Measurements from ENCODE around the gene CDK14. TPM values are rescaled to one million over a fixed set of nuclear protein-coding genes. Genes with fewer than 3 reads are reported as not detected.

CDK14 gene
- polyA plus RNA-seq, 12 donors = 16.8 to 28.5 (median 23.8) TPM; not detected in 1

- no peak for DNase-seq
Observed at GRCh38 chr7:91045606-91046005, 449.5 kb downstream of the CDK14 start.

DNA sequence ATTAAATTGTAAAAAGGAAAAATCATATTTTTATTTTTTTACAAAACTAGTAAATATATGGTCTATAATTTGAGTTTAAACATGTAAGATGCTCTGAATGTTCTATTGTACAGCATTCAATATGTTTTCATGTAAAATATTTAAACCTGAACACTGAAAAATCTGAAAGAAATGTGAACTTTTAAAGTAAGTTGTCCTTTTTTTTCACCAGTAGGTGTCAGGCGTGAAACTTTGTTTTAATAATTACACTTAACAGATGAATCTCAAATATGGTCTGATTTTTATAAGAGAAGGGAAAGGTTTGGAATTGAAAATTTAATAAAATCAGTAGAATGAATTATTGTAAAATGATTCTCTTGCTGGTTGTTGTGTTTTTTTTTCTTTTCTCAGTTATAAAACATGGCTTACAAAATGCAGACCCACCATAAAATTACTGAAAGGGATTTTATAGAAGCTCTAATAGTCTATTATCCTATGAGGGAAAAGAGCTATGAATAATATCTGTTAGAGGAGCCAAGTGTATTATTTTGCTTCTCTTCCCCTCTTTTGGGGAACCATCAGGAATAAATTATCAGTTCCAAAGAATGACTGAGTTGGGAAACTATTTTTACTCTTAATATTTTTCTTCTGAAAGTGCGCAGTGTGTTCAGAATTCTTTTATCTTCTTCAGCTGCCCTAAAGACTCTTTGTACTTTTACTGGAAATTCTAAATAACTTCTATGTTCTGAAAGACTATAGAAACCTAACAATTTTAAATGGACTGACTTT lies 450.4 kb downstream of the CDK14 start:
- DNase-seq = peak; percentile 58

DNA sequence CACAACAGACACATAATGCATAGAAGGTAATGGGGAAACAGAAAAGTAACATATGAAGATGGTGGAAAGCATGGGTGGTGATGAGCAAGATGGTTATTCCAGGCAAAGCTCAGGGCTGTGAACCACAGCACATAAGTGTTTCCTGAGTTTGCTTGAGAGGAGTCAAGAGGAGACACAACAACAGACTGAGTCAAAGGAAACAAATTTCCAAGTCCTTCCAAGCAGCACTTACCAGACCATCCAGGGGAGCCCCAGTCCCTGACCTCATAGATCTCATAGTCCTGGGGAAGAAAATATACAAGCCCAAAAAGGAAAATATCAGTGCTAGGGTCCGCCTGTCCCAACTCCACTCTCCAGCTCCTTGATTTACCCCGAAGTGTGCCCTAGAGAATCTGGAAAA lies 451.5 kb downstream of the CDK14 start:
- no peak for DNase-seq

DNA sequence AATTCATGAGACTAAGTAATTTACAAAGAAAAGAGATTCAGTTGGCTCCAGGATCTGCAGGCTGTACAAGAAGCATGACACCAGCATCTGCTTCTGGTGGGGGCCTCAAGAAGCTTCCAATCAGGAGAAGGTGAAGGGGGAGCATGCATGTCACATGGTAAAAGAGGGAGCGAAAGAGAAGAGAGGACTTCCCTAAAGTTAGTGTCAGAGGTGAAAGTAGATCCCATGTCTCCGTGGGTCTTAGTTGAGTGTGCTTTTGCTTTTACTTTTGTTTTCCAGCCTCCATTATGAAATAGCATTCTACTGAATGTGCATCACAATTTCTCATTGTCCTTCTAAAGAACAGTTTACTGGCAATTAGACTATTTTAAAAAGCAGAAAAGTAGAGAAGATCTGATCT lies 454.6 kb downstream of the CDK14 start:
- no peak for DNase-seq

DNA sequence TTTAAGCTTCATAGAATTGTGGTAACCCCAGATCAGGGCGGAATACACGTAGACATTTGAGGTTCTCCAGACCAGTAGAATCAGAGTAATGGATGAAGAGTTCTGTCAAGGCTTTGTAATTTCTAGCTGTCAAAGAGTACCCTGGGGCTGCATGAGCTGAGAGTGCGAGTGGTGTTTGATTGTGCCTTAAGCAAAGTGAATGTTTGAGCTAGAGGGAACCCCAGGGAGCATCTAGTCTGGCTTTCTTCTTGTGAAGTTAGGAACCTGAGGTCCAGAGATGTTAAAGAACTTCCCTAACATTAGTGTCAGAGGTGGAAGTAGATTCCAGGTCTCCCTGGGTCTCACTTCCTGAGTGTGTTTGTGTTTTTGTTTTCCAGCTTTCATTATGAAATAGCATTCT lies 455.8 kb downstream of the CDK14 start:
- no peak for DNase-seq

DNA sequence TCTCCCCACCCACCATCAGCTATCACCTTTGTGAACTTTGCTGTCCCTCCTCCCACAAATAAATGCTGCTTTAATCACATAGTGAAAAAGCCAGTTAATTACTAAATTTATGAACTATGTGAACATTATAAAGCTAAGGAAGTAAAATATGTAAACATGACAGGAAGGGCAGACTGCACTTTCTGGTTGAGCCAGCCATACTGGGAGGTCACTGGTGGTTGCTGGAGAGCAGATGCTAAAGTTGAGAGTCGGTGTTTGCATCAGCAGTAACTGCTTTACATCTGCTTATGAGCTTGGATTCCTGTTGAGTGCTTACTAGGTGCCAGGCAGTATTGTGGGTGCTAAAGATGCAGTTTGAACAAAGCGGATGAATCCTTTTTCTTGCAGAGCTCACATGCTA lies 458.3 kb downstream of the CDK14 start:
- DNase-seq = no peak

DNA sequence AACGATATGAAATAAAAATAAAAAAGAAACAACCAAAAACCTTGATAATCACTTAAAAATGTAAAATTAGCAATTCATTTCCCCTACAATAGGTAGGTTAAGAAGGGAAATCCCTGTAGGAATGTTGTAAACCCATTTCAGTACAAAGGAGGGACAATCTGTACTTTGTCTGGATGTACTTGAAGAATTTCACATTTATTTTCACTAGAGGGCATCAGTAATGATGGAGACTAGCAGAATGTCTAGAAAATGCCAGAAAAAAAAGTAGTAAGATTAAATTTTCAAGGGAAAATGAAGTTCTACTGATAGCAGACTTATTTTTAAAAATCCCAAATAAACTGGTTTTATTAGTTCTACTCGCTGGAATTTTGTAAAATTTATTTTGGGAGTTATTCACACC lies 459.1 kb downstream of the CDK14 start:
- no peak for DNase-seq

DNA sequence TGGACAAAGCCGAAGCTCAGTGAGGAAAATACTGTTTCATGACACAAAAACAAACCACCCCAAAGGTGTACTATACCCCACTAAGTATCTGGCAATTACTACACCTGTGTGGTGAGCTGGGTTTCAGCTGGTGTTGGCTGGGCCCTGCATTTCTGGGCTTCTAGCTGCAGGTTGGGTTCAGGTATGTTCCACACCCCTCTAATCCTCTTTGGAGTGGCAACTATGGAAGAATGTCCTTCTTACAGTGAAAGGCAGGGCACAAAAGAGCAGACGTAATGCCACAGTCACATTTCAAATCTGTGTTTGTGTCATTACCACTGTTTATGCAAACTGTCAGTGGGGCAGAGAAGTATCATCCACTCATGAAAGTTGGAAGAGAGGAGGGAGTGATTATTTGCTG lies 466.6 kb downstream of the CDK14 start:
- DNase-seq = no peak

DNA sequence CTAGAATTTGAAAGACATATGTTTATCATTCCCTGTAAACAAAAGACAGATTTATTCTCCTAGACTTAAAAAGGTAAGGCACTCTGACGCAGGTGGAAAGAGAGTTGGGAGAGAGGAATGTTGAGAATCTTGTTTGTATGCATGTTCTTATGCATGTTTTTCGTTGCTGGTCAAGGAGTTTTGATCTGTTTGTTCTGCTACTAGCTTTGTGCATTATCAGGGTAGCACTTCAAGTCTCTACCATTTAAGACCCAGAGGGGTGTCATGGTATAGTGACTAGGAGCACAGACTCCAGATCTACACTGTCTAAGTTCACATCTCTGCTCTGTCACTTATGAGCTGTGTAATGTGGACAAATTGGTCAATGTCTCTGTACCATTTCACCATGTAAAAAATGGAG lies 467.9 kb downstream of the CDK14 start:
- DNase-seq = no peak

DNA sequence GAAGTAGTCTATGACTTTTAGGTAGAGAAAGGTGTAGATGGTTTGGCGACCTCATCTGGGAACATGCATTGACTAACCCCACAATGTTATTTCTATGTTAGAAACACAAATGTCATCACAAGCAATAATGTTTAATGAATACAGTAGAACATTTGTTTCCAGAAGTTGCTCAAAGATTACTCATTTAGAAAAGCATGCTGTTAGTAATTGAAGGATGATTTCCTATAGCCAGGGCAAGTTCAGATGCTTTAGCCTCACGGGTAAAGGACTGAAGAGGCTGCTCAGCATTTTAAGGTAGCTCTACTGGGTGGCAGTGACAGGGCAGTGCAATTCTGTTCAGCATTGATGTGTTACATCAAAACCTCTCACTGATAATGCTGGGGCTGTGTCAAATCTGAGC lies 468.8 kb downstream of the CDK14 start:
- no peak for DNase-seq

GRCh38 chr7:91066627-91067026 lies 470.5 kb downstream of the CDK14 start:
- no peak for DNase-seq

DNA sequence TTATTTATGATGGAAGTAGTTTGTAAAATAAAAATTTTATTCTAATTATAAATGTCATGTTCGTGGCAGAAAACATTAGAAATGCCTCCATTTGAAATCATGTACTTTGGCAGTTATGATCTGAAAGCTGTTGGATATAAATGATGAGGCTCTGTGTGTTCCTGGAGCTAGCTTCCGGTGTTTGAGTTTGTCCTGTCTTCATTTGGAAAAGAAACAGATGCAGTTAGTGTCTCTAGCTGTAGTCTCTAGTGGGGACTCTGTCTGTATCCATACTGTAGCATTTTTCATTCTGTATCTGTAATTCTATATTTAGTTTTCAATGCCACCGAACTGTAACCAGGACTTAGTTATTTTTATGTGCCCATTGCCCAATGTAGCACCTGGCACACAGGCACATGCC lies 471.1 kb downstream of the CDK14 start:
- DNase-seq = no peak

- DNase-seq = no peak
Observed at GRCh38 chr7:91068136-91068795, 472.1 kb downstream of the CDK14 start.

- DNase-seq = no peak
Observed at GRCh38 chr7:91069146-91069545, 473.0 kb downstream of the CDK14 start.

DNA sequence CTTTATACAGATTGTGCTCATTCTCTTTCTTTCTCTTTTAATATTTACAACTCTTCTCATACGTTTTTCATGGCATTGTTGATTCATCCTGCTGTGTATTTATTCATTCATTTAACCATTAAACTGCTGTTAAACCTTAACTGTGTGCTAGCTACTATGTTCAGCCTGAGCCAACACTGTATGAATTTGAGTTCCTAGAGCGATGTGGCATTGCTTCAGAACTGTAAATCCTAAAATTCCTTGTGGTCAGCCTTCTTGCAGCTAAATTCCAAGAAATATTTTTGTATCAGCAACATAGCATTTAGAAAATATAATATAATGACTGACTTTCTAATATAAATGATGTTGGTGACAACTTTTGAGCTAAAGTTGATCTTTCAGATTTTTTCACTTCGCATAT lies 483.4 kb downstream of the CDK14 start:
- no peak for DNase-seq

DNA sequence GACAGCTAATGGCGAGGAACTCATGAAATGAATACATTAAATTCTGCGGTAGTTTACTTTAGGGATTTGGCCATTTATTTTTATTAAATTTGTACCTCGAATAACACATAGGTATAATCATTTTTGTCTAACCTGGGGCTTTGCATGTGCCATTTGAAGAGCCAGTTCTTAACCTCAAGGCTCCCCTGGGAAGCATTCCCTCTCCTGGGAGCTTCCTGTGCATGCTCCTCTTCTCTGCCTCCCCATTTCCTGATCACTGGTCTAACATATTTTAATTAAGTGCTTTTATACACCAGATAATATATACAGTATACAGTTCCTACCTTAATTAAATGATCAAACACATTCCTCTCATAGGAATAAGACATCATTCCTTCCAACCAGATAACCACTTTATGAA lies 484.2 kb downstream of the CDK14 start:
- no peak for DNase-seq

DNA sequence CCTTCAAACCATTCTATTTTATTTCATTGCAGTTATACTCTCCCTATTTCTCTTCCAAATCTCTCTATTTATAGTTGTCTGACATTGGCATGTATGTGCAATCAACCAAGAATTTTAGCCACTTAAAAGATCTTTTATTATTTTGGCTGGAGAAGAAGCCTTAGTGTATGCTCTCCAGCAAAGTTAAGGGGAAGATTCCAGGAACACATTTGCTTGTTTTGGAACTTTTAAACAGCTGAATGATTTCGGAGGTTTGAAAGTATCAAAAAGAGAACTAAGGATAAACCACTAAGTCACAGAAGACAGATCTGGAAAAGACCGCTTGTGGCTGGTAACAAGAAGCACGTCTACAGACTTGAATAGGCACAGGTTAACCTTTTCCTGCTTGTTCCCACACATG lies 485.9 kb downstream of the CDK14 start:
- DNase-seq = peak; percentile 40

DNA sequence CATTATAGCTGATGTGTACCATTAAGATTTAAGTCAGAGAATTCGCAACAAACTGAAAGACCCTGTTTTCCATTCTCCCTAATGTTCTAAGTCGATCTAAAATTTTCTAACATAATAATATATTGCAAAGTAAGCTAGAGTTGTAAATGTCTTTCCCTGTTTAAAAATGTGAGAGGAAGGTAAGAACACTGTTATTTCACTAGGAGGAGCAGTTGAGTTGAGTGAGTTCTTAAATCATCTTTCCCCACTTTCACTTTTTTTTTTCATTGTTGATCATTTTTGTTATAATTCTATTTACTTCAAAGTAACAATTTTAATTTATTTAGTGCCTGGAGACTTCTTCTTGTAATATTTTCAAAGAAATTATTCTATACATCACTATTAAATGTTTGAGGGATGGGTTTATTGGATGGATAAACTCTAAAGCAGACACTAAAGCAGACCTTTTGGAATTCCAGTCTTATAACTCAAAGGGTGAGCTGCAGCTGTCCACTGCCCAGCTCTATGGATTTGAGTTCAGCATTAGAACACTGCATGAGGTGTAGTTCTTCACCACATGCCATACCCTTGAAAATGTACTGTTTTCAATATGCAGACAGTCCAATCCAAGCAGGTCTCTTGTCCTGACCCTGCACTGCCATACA lies 486.9 kb downstream of the CDK14 start:
- no peak for DNase-seq

DNA sequence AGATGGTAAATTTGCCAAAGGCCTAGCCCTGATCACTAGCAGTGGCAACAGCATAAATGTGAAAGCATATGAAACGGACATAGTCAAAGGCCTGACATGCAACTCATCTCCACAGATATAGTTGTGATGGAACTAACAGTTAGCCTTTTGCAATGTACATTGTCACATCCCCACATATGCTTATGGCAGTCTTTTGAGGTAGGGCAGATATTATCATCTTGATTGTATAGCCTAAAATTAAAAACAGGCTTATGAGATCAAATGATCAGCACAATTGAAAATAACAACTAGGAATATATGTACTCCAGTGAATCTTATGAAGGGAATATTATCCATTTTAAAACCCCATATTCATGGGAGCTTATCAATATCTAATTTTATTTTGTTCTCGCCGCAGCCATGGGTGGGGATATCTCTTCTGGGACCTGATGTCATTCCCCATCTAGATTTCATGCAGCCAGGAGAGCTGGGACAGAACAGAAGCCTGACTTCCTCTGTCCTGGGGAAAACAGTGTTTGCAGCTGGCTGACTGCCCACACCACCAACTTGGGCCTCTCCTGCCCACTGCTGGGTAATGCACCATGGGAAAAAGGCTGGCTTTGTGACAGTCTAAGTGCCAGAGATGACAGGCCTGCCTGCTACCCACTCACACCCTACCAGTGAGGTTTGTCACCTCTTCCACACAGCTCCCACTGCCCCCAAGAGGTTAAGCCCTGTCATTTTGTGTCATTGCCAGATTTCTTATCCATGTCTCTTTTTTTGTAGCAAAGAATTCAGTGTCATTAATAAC lies 487.9 kb downstream of the CDK14 start:
- DNase-seq = no peak

DNA sequence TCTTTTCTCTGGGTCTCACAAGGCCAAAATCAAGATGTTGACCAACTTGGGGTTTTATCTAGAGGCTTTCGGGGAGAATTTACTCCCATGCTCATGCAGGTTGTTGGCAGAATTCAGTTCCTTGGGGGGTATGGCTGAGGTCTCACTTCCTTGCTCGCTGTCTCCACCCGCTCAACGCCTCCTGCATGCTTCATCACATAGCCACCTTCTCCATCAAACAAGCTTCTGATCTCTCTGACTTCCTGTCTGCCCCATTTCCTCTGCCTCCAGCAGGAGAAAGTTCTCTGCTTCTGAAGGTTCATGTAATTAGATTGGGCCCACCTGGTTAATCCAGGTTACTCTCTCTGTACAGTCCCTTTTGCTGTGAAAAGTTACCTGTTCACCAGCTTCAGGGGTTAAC lies 489.1 kb downstream of the CDK14 start:
- no peak for DNase-seq

GRCh38 chr7:91086200-91086599 lies 490.1 kb downstream of the CDK14 start:
- no peak for DNase-seq

- DNase-seq = no peak
Observed at GRCh38 chr7:91088156-91088555, 492.0 kb downstream of the CDK14 start.

Measured in muscle of arm (tissue), 12 donors.